IPS DF 4.7 (cell line): Measurements from ENCODE around the gene GALNTL6.
A peak's percentile ranks its signal among the peaks of the same experiment; 100 is the strongest.
"Not testable (repeated sequence)": the region's sequence is repeated elsewhere in the genome, so short reads cannot be mapped to it uniquely, and the experiment has no call there.

ENCODE experiments used
- DNase-seq: peaks from one replicate; pipeline ENCODE4 v3.0.0-alpha.2; 2013; ENCODE audit warnings: low spot score; ENCODE audit errors: extremely low read depth

The GALNTL6 gene

GRCh38 chr4:172857026-172857425 is 1043.8 kb downstream of the GALNTL6 start:
- DNase-seq: no peak

GRCh38 chr4:172858731-172859230 is 1045.6 kb downstream of the GALNTL6 start:
- no peak for DNase-seq

- DNase-seq: no peak
Observed at GRCh38 chr4:172865103-172865502, 1051.9 kb downstream of the GALNTL6 start.

- DNase-seq: no peak
Observed at GRCh38 chr4:172865531-172866127, 1052.4 kb downstream of the GALNTL6 start.

- DNase-seq: no peak
Observed at GRCh38 chr4:172866421-172866820, 1053.2 kb downstream of the GALNTL6 start.

DNA sequence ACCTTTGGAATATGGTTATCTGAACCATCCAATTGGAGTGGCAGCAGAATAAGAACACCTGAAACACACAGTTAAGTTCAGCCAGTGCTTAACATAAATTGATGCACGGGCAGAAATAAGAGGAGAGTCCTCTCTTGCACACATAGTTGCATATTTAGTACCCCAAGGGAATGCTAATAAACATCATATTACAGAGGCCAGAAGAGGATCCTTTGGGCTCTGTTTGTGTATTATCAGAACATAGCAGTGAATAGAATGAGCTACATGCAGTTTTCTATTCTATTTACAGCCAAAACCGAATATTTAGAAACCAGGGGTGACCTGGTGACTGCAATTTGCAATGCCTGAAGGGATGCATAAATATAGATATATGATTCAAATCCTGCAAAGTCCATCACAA is 1054.6 kb downstream of the GALNTL6 start:
- DNase-seq: no peak

DNA sequence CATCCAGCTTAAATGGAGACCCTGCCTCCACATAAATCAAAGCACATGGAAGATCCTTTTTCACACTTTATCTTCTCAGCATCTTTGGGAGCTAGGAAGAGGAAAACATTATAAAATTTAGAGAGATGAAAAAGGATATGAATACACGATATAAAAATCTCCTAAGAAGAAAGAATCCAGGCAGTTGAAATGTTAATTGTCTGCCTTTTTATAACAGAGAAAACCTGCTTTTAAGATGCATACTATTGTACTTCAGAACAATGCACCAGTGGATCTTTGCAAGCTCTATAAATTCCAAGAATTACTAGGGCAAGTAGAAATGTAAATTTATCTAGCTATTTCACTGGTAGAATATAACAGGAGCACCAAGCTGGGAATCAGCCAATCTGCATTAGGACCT is 1055.1 kb downstream of the GALNTL6 start:
- no peak for DNase-seq

DNA sequence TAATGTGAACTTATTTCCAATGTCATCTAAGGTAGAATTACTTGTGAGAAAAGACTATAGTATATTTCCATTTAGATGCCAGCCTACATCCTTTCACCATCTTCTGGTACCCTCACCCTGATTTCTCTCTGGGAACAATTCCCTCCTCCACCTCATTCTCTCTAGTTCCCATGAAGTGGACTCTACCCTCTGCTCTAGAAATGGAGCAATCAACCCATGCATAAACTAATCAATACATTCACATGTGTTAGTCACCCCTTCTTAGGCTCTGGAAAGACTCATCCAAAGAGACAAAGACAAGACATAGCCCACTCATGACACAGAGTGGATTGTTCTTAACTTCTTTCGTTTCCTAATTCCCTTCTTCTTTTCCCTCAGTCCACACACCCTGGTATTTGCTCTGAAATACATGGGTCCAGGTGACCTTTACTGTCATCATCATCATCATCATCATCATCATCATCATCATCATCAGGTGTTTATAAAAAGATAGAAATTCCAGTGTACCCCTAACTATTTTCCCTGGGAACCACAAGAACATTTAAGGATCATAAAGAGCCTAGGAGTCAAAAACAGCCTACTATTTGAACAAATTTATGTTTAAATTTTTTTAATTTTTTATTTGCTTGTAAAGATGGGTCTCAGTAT is 1056.5 kb downstream of the GALNTL6 start:
- DNase-seq: no peak

GRCh38 chr4:172871381-172871780 is 1058.2 kb downstream of the GALNTL6 start:
- DNase-seq: no peak

- no peak for DNase-seq
Observed at GRCh38 chr4:172874944-172875343, 1061.7 kb downstream of the GALNTL6 start.

DNA sequence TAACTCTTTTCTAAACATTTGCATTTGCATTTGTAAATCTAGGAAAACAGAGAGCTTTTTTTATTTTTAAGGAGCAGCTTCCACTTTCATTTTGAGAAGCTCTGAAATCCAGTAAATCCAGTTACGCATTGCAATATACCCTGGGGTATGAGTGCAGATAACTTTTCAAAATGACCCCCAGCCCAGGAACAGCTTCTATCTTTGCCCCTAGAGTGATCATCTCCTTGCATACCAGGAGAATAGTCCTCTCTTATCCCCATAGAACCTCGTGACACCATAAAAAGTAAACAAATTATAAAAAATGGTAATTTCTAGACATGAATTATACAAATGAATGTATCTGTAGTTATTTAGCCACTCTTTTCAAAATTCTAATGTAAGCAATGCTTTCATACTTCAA is 1063.2 kb downstream of the GALNTL6 start:
- no peak for DNase-seq

DNA sequence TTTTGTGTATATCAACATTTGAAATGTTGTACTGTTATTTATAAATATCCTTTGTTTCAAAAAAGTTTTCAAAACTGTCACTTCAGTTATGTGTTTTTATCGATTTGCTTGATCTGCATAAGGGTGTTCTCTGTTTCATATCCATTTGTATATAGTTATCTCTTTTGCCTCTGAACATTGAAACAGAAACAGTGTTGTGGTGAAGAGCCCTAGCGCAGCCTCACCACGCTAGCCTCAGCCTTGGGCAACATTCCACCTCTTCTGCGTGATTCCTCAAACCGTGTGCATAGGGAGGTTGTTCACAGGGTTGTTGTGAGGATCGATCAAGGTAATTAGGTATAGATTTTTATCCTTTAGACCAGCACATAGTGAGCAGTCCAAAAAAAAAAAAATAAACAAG is 1068.4 kb downstream of the GALNTL6 start:
- DNase-seq: no peak

GRCh38 chr4:172887358-172887757 is 1074.2 kb downstream of the GALNTL6 start:
- DNase-seq: not testable (repeated sequence)

GRCh38 chr4:172887959-172888358 is 1074.8 kb downstream of the GALNTL6 start:
- DNase-seq: no peak

- peak; percentile 36 for DNase-seq
Observed at GRCh38 chr4:172892300-172892699, 1079.1 kb downstream of the GALNTL6 start.

- no peak for DNase-seq
Observed at GRCh38 chr4:172895699-172896098, 1082.5 kb downstream of the GALNTL6 start.

GRCh38 chr4:172897046-172897445 is 1083.8 kb downstream of the GALNTL6 start:
- DNase-seq: no peak

DNA sequence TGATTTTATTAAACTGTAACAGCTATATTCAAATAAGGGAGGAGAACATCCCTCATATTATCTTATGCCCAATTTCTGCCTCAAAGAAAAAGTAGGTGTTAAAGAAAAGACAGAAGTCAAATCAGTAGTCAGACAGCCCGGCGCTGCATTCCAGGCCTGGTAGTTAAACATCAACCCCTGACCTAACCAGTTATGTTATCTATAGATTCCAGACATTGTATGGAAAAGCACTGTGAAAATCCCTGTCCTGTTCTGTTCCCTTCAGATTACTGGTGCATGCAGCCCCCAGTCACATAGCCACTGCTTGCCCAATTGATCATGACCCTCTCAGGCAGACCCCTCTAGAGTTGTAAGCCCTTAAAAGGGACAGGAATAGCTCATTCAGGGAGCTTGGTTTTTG is 1085.5 kb downstream of the GALNTL6 start:
- DNase-seq: no peak

DNA sequence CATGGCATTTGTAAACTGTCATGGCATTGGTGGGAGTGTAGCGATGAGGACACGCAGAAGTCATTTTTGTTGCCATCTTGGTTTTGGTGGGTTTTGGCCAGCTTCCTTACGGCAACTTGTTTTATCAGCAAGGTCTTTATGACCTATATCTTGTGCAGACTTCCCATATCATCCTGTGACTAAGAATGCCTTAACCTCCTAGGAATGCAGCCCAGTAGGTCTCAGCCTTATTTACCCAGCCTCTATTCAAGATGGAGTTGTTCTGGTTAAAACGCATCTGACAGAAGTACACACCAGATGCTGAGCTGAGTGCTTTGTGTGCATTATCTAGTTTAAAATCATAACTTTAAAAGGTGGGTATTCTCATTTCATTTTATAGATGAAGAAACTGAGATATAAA is 1086.7 kb downstream of the GALNTL6 start:
- no peak for DNase-seq

DNA sequence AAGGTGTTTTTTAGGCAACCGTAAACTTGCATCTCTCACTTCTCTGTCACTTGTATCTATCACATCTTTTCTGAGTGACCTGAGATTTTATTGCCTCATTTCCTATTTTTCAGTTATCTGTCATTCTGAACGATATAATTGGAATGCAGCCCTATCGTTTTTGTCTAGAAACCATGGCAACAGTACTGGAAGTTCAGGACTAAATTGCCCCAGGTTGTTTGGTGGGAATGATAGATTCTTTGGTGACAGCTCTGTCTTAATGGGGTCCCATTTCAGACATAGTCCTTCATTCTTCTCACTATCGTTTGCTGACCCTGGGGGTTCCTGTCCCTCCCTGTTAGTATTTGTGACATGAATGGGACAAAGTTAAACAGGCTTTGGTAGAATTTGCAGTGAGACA is 1087.7 kb downstream of the GALNTL6 start:
- DNase-seq: no peak

DNA sequence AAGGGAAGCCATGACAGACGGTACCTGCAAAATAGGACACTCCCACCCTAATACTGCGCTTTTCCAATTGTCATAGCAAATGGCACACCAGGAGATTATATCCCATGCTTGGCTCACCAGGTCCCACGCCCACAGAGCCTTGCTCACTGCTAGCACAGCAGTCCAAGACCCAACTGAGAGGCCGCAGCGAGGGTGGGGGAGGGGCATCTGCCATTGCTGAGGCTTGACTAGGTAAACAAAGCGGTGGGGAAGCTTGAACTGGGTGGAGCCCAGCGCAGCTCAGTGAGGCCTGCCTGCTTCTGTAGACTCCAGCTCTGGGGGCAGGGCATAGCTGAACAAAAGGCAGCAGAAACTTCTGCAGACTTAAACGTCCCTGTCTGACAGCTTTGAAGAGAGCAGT is 1099.3 kb downstream of the GALNTL6 start:
- DNase-seq: not testable (repeated sequence)

DNA sequence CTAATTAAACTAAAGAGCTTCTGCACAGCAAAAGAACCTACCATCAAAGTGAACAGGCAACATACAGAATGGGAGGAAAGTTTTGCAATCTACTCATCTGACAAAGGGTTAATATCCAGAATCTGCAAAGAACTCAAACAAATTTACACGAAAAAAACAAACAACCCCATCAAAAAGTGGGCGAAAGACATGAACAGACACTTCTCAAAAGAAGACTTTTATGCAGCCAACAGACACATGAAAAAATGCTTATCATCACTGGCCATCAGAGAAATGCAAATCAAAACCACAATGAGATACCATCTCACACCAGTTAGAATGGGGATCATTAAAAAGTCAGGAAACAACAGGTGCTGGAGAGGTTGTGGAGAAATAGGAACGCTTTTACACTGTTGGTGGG is 1104.2 kb downstream of the GALNTL6 start:
- not testable (repeated sequence) for DNase-seq

GRCh38 chr4:172919269-172919668 is 1106.1 kb downstream of the GALNTL6 start:
- DNase-seq: no peak
